GM10266 (cell line): Measurements from ENCODE around the gene CCND2.

Experiments
- DNase-seq: peaks from one replicate; pipeline ENCODE4 v3.0.0; 2012; ENCODE audit errors: extremely low spot score
- TF ChIP-seq, protein P1 (sequence below): IDR thresholded peaks from 2 replicates; pipeline ENCODE4 v1.5.1; 2012; ENCODE audit warnings: mild to moderate bottlenecking, low read depth; ENCODE audit not compliant: control insufficient read depth, insufficient read depth; ENCODE audit errors: missing control alignments

CCND2 gene

GRCh38 chr12:4282103-4282891 is 8.7 kb downstream of the CCND2 start:
- DNase-seq: no peak
- TF ChIP-seq, protein P1, sequence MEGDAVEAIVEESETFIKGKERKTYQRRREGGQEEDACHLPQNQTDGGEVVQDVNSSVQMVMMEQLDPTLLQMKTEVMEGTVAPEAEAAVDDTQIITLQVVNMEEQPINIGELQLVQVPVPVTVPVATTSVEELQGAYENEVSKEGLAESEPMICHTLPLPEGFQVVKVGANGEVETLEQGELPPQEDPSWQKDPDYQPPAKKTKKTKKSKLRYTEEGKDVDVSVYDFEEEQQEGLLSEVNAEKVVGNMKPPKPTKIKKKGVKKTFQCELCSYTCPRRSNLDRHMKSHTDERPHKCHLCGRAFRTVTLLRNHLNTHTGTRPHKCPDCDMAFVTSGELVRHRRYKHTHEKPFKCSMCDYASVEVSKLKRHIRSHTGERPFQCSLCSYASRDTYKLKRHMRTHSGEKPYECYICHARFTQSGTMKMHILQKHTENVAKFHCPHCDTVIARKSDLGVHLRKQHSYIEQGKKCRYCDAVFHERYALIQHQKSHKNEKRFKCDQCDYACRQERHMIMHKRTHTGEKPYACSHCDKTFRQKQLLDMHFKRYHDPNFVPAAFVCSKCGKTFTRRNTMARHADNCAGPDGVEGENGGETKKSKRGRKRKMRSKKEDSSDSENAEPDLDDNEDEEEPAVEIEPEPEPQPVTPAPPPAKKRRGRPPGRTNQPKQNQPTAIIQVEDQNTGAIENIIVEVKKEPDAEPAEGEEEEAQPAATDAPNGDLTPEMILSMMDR: no peak

DNA sequence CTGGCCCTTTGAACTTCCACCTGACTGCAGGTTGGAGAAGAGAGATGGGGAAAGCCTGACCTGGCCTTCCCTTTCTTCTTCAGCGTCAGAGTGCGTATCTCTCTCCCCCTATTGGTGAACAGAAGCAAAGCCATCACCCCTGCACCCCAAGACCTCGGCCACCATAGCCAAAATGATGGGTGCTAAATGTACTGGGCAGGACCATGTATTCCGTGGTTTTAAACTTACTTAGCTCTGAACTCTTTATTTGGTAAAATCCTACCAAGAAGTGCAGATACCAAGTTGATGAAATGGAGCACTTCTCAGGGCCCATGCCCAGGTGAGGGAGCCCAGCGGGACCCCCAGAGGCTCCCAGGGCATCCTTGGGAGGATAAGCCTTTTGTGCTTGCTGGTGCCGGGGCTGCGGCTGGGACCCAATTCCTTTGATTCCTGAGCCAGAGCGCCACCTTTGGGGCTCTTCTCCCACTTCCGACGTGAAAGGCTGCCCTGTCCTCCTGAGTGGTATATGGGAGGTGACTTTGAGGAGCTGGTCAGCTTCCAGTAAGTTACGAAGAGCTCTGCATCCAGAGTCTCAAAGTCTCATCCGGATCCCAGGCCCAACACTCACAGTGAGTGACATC is 9.4 kb downstream of the CCND2 start:
- TF ChIP-seq, protein P1: no peak
- no peak for DNase-seq

DNA sequence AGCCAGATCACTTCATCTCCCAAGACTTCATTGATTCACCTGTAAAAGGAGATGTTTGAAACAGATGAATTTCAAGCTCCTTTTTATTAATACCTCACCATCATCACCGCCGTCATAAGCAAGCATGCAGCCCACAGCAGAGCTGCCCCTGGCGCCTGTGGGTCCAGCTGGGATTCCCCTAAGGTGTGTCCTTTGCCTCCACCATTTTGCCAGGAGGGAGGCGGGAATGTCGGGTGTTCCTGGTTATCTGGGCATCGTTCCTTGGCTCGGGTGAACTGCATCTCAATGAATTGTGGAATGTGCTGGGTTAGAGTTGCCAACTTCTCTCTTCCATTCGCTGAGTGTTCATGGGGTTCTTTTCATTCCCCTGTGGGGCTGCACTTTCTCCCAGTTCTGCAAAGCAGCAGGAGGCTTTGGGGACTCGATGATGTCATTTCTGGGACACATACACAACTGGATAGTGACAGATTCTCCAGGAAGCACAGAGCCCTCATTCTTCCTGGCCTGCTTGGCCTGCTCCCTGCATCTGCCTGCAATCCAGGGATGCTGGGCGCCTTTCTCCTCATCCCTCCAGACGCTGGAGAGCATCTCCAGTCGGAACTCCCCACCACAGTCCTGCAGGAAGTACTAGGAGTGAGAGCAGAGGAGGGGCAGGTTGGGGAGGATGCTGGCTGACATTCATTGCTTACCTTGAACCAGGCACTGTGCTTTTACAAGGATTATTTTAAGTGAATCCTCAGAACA is 10.1 kb downstream of the CCND2 start:
- TF ChIP-seq, protein P1: no peak
- no peak for DNase-seq

DNA sequence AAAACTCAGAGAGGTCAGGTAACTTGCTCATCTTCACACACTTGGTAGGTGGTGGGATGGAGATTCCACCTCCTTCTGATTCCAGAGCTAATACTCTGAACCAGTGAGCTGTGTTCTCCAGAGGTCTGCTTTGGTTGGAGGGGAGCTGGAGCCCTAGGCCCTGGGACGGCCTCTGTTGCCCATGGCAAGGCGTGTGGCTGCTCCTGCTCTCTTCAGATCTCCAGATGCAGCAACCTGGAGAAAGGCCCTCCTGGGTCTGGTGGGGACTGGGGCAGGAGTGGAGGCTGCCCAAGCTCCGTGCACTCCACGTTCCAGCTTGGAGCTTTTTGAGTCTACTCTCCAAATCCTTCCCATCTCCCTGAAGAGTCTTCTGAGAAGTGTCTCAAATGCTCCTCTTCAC is 10.7 kb downstream of the CCND2 start:
- TF ChIP-seq, protein P1: no peak
- no peak for DNase-seq

DNA sequence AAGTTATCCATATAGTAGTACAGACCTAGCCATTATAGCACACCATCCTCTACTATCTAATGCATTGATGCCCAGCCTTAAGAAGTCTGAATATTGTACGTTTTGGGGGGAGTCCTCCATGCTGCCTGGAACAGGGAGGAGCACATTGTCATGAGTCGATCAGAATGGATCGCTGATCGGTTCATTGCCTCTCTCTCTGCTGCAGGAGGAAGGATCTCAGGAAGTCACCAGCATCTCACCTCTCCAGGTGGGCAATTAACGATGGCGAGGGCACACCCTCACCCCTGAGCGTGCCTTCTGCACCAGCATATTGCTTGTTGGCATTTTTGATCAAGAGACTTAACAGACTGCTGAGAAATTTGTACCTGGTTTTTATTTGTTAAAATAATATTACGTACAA is 11.5 kb downstream of the CCND2 start:
- DNase-seq: no peak
- TF ChIP-seq, protein P1: no peak

- DNase-seq: no peak
- TF ChIP-seq, protein P1: no peak
Observed at GRCh38 chr12:4286228-4286627, 12.7 kb downstream of the CCND2 start.
